BLaER1 treated with 17β-estradiol and CSF1 and Interleukin-3, amounts not matched to agents 10 nM and 100 nM (cell line): ENCODE measurements around the gene RNF167.

Experiments
- H3K27ac ChIP-seq, 11 experiments: shearing (Covaris generic); formaldehyde crosslinking; 2 replicates each; pipeline ENCODE4 v1.8.1; 2022
- H3K27me3 ChIP-seq, 11 experiments: shearing (Covaris generic); formaldehyde crosslinking; 2 replicates each; pipeline ENCODE4 v1.8.1; 2022
- H3K36me3 ChIP-seq, 11 experiments: shearing (Covaris generic); formaldehyde crosslinking; 2 replicates each; pipeline ENCODE4 v1.8.1; 2022
- H3K4me1 ChIP-seq, 10 experiments: shearing (Covaris generic); formaldehyde crosslinking; 2 replicates each; pipeline ENCODE4 v1.8.1; 2022
- H3K4me2 ChIP-seq, 11 experiments: shearing (Covaris generic); formaldehyde crosslinking; 2 replicates each; pipeline ENCODE4 v1.8.1; 2022
- H3K4me3 ChIP-seq, 10 experiments: shearing (Covaris generic); formaldehyde crosslinking; 2 replicates each; pipeline ENCODE4 v1.8.1; 2022
- H3K9ac ChIP-seq, 11 experiments: shearing (Covaris generic); formaldehyde crosslinking; 2 replicates each; pipeline ENCODE4 v1.8.1; 2022
- H3K9me3 ChIP-seq, 11 experiments: shearing (Covaris generic); formaldehyde crosslinking; replicated peaks in 1 of 11; 2 replicates each; pipeline ENCODE4 v1.8.1; 2022
- H4K20me1 ChIP-seq, 11 experiments: shearing (Covaris generic); formaldehyde crosslinking; 2 replicates each; pipeline ENCODE4 v1.8.1; 2022
- Cebpa-rat ChIP-seq, 11 experiments: shearing (Covaris generic); IDR thresholded peaks; 2 replicates each; pipeline ENCODE4 v1.8.1; 2022

RNF167 gene

DNA sequence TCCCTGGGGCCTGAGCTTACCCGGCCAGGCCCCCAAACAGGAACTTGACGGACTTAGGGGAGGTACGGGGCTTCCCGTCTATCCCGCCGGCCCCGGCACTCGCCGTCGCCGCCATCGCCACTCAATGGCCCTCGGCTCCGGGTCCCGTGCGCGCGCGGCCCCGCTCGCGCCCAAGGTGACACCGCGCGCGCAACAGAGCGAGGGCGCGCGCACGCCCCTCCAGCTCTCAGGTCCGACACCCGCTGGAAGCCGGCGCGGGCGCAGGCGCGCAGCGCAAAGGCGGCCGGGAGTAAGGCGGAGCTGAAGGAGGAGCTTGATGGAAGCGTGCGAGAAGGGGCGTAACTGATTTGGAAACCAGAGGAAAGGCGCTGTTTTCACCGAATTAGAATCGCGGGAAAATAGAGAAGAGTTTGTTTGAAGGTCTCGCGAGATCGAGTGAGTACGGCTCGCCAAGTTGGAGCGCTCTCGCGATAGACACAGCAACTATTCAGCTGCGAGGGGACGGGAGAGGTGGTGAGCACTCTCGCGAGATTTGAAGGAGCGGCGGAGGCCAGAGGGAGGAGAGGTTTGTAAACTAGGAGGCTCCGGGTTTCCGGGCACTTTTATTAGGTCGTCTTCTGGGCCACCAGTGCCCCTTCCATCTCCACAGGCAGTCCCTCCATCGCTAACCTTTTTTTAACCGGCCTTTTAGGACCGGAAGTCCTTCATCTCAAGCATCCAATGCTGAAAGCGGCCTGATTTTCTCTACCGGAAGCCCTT lies at the start of gene RNF167, which contains the start of gene SLC25A11:
Gene RNF167 (plus strand): TSS at position 473 of the 759 bp plus-strand sequence. CDS start 642 bp downstream, outside the sequence.
Gene SLC25A11 (minus strand): TSS at position 251 of the 759 bp plus-strand sequence. CDS start 136 bp downstream, at position 115.
- Histone ChIP-seq H3K4me1 (peaks cover 55 to 83% (median 71%) of the 10 kb centered on the region in 10 experiments), H3K27me3 (no peaks in the 10 kb centered on the region), H3K9ac (peak within 1 kb of the TSS; percentile 91 to 100 (median 99)), H3K4me3 (peak within 1 kb of the TSS; percentile 80 to 100 (median 87)), H3K36me3 (peaks cover 59 to 75% (median 67%) of the 10 kb centered on the region in 11 experiments), H3K4me2 (peak within 1 kb of the TSS; percentile 97 to 100 (median 99)), H4K20me1 (peaks cover 27 to 84% (median 43%) of the 10 kb centered on the region in 11 experiments), H3K27ac (peak within 1 kb of the TSS; percentile 84 to 99 (median 93)), H3K9me3 (no peaks in the 10 kb centered on the region)
- no peak for TF ChIP-seq Cebpa-rat (IDR thresholded peaks at IDR 0.05)

DNA sequence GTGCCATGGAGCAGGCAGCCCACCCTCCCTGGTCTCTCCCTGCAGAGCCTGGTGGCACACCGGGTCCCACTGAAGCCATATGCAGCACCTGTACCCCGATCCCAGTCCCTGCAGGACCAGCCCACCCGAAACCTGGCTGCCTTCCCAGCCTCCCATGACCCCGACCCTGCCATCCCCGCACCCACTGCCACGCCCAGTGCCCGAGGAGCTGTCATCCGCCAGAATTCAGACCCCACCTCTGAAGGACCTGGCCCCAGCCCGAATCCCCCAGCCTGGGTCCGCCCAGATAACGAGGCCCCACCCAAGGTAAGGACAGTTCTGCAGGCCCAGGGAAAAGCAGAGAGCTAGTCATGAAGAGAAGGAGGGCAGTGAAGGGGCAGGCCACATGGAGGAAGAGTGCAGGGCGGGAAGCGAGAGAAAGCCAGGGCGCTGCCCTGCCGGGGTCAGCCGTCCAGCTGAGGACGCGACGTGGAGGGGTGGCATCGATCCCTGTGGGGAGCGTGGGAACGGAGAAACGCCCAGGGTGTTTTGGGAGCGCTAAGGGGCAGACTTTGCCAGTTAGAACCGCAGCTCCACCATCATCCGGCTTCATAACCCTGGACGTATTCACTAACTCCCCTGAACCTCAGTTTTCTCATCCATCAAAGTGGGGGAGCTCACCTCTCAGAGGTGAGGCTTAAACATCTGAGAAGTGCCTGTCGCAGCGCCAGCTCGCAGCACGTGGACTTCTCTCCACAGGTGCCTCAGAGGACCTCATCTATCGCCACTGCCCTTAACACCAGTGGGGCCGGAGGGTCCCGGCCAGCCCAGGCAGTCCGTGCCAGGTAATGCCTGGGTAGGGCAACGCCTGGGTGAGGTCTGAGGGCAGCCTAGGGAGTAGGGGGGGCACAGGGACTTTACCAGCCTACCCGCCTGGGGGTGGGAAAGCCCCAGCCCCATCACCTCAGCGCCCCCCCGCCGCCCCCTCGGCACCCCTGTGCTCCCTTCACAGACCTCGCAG lies 48.4 kb upstream of the RNF167 start:
- H3K27me3 ChIP-seq = no peaks in the 10 kb centered on the region
- H3K9ac ChIP-seq = no peak overlapping the region
- H3K4me3 ChIP-seq = no peak overlapping the region
- peaks cover 0 to 40% (median 3%) of the 10 kb centered on the region in 10 experiments; a peak in 9 of 20 replicates for H3K4me1 ChIP-seq
- no peak overlapping the region for H3K27ac ChIP-seq
- no peaks in the 10 kb centered on the region for H3K9me3 ChIP-seq
- peaks cover 60 to 92% (median 82%) of the 10 kb centered on the region in 11 experiments for H3K36me3 ChIP-seq
- H4K20me1 ChIP-seq = peaks cover 0 to 39% (median 0%) of the 10 kb centered on the region in 11 experiments; a peak in 7 of 22 replicates
- no peak for TF ChIP-seq Cebpa-rat (IDR thresholded peaks at IDR 0.05)
- 0 out of 22 replicates have a peak overlapping the region, but pooled peaks of 1 of the 11 experiments have one; percentile 29 for H3K4me2 ChIP-seq

DNA sequence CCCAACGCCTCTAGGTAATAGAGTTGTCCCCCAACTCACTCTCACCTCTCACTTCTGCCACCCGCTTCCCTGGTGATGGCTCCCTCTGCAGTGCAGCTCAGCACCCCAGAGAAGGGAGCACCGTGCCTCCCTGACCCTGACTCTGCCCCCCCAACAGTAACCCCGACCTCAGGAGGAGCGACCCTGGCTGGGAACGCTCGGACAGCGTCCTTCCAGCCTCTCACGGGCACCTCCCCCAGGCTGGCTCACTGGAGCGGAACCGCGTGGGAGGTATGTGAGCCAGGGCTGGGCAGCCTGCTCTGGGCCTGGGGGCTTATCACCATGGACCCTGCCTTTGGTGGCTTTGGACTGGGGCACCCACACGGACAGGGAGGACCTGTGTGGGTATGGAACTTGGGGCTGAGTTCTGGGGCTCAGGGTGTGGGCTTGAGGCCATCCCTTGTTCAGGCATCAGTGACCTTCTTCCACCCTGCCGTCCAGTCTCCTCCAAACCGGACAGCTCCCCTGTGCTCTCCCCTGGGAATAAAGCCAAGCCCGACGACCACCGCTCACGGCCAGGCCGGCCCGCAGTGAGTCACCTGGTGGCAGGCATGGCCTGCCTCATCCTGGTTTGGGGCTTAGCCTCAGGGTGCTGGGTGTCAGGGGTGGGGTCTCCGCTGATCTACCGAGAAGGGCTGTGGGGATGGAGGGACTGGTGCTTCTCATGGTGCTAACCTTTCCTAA lies 47.4 kb upstream of the RNF167 start:
- no peak overlapping the region for H3K4me3 ChIP-seq
- peaks cover 57 to 92% (median 82%) of the 10 kb centered on the region in 11 experiments for H3K36me3 ChIP-seq
- no peak overlapping the region for H3K27ac ChIP-seq
- H3K4me1 ChIP-seq = peaks cover 0 to 48% (median 3%) of the 10 kb centered on the region in 10 experiments; a peak in 9 of 20 replicates
- no peak for TF ChIP-seq Cebpa-rat (IDR thresholded peaks at IDR 0.05)
- no peaks in the 10 kb centered on the region for H3K9me3 ChIP-seq
- H3K4me2 ChIP-seq = peak overlapping the region in 1 of 11 experiments; percentile 29; a peak in 1 of 22 replicates
- peaks cover 0 to 39% (median 0%) of the 10 kb centered on the region in 11 experiments; a peak in 7 of 22 replicates for H4K20me1 ChIP-seq
- H3K9ac ChIP-seq = peak overlapping the region in 2 of 11 experiments; percentile 6 to 23; a peak in 2 of 22 replicates
- H3K27me3 ChIP-seq = peaks cover 0 to 8% (median 0%) of the 10 kb centered on the region in 11 experiments; a peak in 7 of 22 replicates

- Histone ChIP-seq H3K4me1 (peaks cover 0 to 48% (median 4%) of the 10 kb centered on the region in 10 experiments; a peak in 15 of 20 replicates), H4K20me1 (peaks cover 0 to 41% (median 0%) of the 10 kb centered on the region in 11 experiments; a peak in 8 of 22 replicates), H3K9me3 (no peaks in the 10 kb centered on the region), H3K9ac (peak overlapping the region in 2 of 11 experiments; percentile 6 to 23; a peak in 1 of 22 replicates), H3K4me3 (no peak overlapping the region), H3K27ac (no peak overlapping the region), H3K36me3 (peaks cover 54 to 88% (median 79%) of the 10 kb centered on the region in 11 experiments), H3K4me2 (no peak overlapping the region), H3K27me3 (peaks cover 2 to 13% (median 3%) of the 10 kb centered on the region in 11 experiments; a peak in 20 of 22 replicates)
- TF ChIP-seq Cebpa-rat (IDR thresholded peaks at IDR 0.05) = no peak
These were observed 46.8 kb upstream of the RNF167 start for GRCh38 chr17:4893272-4893671.

GRCh38 chr17:4893721-4894560 lies 46.1 kb upstream of the RNF167 start:
- no peak overlapping the region for H3K4me3 ChIP-seq
- peaks cover 0 to 43% (median 0%) of the 10 kb centered on the region in 11 experiments; a peak in 10 of 22 replicates for H4K20me1 ChIP-seq
- H3K36me3 ChIP-seq = peaks cover 53 to 86% (median 78%) of the 10 kb centered on the region in 11 experiments
- H3K27ac ChIP-seq = no peak overlapping the region
- H3K27me3 ChIP-seq = peaks cover 9 to 19% (median 10%) of the 10 kb centered on the region in 11 experiments
- H3K9me3 ChIP-seq = no peaks in the 10 kb centered on the region
- no peak for TF ChIP-seq Cebpa-rat (IDR thresholded peaks at IDR 0.05)
- H3K4me2 ChIP-seq = no peak overlapping the region
- H3K4me1 ChIP-seq = peaks cover 6 to 55% (median 11%) of the 10 kb centered on the region in 10 experiments; a peak in 19 of 20 replicates
- H3K9ac ChIP-seq = peak overlapping the region in 4 of 11 experiments; percentile 7 to 18 (median 15); a peak in 1 of 22 replicates

GRCh38 chr17:4895121-4895520 lies 44.9 kb upstream of the RNF167 start:
- Histone ChIP-seq H3K36me3 (peaks cover 53 to 82% (median 74%) of the 10 kb centered on the region in 11 experiments), H3K4me1 (peaks cover 17 to 67% (median 22%) of the 10 kb centered on the region in 10 experiments), H3K9ac (no peak overlapping the region), H3K27me3 (peaks cover 20 to 31% (median 22%) of the 10 kb centered on the region in 11 experiments), H3K4me3 (no peak overlapping the region), H4K20me1 (peaks cover 0 to 45% (median 0%) of the 10 kb centered on the region in 11 experiments; a peak in 10 of 22 replicates), H3K27ac (no peak overlapping the region), H3K4me2 (peak overlapping the region in 3 of 11 experiments; percentile 2 to 30 (median 28); a peak in 5 of 22 replicates), H3K9me3 (no peaks in the 10 kb centered on the region)
- no peak for TF ChIP-seq Cebpa-rat (IDR thresholded peaks at IDR 0.05)
